HG03565 (cell line): ENCODE measurements around the gene RMI2.
A peak's percentile ranks its signal among the peaks of the same experiment; 100 is the strongest.

Source experiments
- ATAC-seq: cut with Tn5 transposase; IDR thresholded peaks from one replicate; pipeline ENCODE4 v1.9.1; 2021; ENCODE audit warnings: mild to moderate bottlenecking, moderate library complexity; ENCODE audit not compliant: unreplicated experiment

RMI2 gene

DNA sequence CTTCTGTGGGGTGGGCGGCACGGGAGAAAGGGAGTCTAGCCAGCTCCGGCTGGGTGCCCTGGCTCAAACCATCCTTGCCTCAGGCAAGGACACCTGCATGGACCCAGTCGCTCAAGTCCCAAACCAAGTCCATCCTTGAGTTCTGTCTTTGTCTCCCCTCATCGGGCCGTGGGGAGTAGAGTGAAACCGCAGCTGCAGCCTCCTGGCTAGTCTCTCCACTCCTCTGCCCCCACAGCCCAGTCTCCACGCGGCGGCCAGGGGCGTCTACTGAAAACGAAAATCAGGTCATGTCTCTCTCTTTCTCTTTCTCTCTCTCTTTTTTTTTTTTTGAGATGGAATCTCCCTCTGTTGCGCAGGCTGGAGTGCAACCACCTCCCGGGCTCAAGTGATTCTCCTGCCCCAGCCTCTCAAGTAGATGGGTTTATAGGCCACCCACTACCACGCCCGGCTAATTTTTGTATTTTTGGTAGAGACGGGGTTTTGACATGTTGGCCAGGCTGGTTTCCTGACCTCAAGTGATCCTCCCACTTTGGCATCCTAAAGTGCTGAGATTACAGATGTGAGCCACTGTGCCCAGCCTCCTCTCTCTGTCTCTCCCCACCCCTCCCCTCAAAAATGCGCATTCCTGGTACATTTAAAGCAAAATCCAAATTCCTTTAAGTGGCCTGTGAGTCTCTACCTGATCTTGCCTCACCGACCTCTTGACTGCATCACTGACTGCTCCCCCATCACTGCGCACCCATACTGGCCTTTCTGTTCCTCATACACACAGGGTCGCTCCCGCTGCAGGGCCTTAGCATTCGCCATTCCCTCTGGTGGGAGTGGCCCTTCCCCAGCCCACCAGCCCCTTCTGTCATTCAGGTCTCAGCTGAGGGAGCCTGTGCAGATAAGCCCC lies 17.7 kb upstream of the RMI2 start:
- no peak for ATAC-seq

DNA sequence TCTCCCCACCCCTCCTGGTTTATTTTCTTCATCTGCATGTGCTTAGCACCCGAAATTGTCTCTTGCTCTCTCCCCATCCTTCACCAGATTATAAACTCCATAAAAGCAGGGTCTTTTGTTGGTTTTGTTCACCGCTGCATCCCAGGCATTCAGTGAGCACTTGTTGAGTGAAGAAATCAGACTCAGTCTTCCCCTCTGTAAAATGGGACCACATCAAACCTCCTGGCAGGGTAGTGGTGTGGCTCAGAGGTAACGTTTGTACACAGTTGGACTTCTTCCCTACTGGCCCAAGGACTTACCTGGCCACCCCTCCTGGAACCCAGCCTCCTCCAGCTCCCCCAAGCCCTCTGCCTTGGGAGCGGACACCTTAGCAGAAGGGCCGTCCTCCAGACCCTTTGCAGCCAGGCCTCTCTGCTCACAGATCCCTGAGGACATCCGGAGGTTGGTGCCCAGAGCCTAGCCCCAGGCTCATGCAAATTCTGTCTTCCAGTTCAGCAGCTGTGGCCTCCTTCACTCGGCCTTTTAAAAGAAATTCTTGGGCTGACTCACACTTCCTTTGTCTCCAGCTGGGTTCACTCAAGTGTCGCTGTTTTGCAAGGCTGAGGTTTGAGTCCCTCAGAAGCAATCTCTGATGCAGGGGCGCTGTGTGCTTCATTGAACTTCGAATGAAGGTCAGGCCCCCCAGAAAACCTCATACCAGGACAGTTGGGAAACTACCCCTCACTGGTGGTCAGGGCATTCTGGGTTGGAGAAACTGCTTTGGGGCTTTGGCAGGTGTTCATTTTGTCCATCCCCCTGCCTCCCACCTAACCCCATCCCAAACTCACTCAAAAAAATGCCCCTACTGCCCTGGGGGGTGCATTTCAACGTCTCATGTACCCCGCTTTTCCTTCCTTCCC lies 16.8 kb upstream of the RMI2 start:
- peak; percentile 68 for ATAC-seq

DNA sequence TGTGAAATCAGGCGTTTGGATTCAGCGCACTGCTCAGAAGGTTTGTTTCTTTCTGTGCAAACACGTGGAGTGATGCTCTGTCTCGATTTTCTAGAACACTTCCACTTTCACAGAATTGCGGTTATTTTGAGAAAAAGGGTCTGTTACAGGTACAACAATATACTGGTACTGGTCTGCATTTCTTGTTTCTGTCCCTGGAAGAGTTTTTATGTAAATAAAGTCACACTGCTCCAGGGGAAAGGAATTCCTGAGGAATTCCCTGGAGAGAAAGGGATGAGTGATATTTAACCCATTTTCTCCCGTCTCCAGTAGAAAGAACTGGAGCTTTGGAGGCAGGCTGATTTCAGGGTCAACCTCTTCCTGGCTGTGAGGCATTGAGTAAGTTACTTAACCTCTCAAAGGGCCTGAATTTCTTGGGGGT lies 16.2 kb upstream of the RMI2 start:
- no peak for ATAC-seq

DNA sequence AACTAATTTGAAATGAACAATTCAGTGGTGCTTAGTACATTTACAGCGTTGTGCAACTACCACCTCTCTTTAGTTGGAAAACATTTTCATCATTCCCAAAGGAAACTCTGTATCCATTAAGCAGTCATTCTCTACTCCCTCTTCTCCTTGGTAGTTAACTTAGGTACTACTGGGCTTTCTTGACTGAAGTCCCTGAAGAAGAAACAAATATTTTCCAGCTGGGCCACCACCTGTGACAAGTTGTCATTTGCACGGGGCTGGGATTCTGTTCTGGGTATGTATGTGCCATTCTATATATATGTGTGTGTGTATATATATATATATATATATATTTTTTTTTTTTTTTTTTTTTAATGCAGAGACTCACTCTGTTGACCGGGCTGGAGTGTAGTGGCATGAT lies 15.4 kb upstream of the RMI2 start:
- no peak for ATAC-seq

DNA sequence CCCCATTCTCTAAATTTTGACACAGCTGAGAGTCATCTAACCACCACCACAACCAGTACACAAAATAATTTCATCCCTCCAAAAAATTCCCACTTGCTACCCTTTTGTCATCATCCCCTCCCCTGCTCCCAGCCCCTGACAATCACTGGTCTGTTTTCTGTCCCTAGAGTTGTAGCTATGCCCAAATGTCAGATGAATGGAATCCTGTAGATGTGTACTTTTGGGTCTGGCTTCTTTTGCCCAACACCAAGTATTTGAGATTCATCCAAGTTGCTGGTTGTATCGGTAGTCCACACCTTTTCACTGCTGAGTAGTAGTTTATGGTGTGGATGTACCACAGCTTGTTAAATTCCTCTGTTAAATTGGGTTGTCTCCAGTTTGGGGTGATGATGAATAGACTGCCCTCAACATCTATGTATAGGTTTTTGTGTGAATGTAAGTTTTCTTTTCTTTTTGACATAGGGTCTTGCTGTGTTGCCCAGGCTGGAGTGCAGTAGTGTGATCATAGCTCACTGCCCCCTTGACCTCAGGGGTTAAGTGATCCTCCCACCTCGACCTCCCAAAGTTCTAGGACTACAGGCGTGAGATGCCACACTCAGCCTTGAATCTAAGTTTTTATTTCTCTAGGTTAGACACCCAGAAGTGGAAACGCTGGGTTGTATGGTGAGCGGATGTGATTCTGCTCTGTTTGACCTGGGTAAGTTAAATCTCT lies 14.6 kb upstream of the RMI2 start:
- no peak for ATAC-seq

DNA sequence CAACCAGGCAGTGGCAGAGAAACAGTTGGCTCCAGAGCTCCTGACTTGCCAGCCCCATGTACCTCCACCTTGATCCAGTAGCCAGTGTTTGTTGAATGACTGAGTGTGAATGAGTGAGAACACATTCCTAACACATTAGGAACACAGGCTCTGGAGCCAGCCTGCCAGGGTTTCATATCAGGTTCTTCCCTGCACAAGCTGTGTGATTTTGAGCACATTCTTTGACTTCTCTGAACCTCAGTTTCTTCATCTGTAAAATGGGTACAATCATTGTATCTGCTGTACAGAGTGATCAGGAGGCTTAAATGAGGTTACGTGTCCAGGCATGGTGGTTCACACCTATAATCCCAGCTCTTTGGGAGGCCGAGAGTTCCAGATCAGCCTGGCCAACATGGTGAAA lies 13.3 kb upstream of the RMI2 start:
- no peak for ATAC-seq

DNA sequence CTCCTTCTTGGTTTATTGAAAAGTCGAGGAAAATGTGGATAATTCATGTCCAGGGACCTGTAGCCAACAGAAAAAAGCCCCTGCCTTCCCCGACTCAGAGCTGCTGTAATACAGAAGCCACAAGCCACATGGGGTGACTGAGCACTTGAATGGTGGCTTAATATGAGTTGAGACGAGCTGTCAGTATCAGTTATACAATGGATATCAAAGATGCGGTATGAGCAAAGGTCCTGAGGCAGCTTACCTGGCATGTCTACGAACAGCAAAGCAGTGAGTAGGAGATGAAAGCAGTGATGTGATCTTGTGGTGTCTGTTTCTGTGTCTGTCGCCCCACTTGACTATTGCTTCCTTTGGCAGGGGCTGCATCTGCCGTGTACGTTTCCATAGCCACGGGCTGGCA lies 12.2 kb upstream of the RMI2 start:
- ATAC-seq, result no peak

DNA sequence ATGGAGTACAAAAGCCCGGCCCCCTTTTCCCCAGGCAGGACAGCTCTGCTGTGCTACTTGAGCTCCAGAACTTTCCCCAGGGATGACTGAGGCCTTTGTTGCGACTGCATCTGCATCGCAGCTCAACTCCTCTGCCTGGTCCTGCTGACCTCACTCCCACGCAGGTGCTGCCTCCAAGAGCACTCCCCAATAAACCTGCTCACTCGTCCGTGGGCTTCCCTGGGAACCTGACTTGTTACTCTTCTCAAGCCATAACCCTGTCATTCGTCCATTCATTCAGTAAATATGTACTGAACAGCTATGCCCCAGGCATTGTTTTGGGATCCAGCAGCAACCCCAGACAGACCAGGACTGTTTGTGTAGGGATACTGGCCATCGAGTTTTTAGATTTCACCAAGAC lies 11.6 kb upstream of the RMI2 start:
- ATAC-seq, result no peak

DNA sequence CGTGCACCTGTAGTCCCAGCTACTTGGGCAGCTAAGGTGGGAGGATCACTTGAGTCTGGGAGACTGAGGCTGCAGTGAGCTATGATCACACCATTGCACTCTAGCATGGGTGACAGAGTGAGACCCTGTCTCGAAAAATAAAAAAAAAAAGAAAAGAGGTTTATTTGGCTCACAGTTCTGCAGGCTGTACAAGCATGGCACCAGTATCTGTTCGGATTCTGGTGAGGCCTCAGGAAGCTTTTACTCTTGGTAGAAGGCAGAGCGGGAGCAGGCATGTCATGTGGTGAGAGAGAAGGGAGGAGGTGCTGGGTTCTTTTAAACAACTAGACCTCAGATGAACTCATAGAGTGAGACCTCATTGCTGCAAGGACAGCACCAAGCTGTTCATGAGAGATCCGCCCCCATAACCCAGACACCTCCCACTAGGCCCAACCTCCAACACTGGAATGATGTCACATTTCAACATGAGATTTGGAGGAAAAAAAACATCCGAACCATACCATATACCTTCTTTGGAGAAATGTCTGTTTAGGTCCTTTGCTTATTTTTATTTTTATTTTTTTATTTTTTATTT lies 10.3 kb upstream of the RMI2 start:
- no peak for ATAC-seq

DNA sequence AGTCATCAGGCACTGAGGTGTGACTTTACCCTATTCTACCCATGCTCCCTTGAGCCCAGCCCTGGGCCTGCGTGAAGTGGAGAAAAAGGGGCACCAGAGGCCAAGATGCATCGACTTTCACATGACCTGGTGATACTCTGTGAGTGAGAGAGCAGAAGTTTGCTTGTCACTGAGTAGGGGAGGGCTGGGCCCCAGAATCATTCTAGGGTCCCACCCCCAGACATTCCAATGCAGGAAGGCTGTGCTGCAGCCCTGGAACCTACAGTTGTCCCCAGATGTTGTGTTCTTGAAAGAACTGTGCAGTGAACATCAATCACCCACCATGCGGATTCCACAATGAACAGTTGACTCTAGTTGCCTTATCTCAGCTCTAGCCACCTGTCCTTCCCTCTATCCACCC lies 6.2 kb upstream of the RMI2 start:
- no peak for ATAC-seq

DNA sequence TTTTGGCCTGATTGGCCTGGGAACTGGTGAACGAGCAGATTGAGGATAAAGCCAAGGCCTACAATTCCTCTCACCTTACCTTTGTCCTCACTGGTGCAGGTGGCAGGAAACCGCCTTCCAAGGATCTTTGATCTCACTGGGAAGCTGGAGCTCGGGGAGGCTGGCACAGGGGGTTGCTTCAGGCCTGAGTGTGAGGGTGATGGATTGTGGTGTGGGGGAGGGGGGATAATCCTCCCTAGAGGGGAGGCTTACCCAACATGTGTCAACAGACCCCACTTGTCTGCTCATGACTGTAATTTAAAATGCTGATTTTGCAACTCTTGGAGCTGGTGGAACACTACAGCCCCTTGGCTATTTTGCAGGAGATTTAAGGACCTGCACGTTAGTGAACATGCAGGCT lies 4.5 kb upstream of the RMI2 start:
- no peak for ATAC-seq

DNA sequence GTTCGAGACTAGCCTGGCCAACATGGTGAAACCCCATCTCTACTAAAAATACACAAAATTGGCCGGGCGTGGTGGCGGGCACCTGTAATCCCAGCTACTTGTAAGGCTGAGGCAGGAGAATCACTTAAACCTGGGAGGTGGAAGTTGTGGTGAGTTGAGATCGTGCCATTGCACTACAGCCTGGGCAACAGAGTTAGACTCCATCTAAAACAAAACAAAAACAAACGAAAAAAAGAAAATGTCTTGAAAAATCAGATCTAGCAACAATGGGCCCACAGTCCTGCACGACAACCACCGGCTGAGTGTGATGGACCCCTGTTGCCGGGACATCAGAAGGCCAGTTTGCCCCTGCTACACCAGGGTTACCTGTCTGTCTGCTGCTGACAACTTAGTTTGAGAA lies 3.9 kb upstream of the RMI2 start:
- no peak for ATAC-seq

DNA sequence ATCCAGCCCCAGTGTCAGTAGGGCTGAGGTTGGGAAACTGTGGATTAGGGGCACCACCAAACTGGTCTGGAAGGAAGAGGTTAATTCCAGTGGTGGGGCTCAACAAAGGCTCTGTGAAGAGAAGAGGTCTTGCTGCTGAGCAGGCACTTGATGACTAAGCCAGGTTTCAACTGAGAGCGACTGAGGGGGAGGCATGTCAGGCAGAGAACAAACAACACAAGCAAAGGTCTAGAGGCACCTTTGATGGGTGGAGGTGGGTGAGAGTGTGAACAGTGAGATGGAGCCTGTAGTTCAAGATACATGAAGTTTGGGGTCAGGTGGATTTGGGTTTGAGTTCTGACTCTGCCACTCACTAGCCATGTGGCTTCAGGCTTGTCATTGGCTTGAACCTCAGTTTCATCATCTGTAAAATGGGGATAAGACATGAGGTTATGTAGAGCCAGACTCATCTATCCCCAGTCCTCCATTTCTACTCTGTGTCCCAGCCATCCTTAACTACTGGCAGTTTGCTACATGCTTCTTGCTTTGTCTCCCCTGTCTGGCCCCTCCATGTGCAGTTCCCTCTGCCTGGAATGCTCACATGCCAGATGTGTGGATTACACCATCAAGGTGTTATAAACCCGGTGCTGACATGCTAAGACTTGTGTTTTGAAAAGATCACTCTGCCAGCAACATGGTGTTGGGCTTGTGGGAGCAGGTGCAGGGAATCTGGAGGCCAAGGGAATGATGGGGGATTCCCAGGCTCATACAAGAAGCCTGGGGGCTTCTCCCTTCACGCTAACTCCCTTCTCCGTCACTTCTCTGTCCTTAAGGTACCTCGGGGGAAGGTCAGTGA lies 3.0 kb upstream of the RMI2 start:
- ATAC-seq, result no peak

DNA sequence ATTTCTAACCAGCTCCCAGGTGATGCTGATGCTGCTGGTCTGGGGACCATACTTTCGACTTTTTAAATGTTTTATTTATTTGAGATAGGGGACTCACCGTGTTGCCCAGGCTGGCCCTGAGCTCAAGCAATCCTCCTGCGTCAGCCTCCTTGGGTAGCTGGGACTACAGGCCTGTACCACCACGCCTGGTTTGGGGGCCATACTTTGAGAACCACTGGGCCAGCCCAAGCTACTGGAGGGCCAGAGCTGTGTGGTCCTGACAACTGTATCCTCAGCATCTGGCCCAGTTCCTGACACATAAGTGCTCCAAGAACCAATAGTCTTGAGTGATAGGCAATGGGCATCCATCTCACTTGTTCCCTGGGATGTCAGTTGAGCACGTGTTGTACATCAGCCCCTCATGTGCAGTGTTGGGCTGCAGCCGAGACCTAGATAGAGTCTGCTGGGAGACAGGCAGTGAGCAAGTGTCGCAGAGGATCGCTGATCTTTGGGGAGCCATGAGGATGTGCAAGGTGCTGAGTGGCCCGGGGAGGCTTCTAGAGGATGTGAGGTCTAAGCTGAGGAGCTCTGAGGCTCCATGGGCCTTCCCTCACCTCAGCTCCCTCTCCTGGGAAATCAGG lies 1.6 kb downstream of the RMI2 start:
- ATAC-seq, result no peak

DNA sequence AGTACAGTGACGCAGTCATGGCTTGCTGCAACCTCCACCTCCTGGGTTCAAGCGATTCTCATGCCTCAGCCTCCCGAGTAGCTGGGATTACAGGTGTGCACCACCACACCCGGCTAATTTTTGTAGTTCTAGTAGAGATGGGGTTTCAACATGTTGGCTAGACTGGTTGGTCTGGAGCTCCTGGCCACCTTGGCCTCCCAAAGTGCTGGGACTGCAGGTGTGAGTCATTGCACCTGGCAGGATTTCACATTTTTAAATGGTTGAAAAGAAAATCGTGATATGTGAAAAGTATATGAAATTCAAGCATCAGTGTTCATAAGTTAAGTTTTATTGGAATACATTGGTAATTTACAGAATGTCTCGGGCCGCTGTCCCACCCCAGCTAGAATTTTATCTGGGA lies 2.6 kb downstream of the RMI2 start:
- ATAC-seq, result no peak

DNA sequence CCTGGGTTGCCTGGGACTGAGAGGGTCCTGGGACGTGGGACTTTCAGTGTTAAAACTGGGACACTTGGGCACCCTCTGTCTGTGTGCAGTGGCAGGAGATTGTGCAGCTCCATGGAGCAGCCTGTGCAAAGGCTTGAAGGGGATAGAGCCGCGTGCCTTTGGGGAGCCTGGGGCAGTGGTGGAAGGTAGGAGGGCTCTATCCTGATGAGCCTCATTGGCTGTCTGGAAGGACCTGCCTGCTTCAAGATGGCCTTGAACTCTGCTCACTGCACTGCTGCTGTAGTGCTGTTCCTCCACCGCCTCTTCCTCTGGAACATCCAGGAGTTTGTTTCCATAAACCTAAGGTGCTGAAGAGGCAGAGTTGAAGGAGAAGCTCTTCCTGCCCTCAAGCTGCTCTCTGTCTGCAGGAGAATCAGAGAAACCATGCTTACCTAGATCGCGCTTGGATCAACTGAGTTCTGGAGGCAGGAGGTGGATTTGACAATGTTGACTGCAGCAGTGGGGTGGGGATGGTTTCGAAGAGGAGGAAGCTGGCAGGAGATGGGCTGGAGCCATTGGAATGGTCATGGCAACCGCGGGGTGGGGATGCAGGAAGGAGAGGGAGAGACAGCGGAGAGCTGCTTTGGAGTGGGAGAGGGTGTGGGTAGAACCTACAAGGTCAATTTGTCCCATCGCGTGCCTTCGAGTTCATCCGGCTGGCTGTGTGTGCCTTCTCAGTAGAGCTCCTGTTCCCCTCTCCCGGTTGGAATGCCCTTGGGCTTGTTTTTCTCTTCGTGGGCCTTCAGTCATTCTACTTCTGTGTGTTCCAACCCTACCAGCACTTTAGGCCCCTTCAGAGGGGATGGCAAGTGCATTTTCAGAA lies 3.7 kb downstream of the RMI2 start:
- no peak for ATAC-seq

DNA sequence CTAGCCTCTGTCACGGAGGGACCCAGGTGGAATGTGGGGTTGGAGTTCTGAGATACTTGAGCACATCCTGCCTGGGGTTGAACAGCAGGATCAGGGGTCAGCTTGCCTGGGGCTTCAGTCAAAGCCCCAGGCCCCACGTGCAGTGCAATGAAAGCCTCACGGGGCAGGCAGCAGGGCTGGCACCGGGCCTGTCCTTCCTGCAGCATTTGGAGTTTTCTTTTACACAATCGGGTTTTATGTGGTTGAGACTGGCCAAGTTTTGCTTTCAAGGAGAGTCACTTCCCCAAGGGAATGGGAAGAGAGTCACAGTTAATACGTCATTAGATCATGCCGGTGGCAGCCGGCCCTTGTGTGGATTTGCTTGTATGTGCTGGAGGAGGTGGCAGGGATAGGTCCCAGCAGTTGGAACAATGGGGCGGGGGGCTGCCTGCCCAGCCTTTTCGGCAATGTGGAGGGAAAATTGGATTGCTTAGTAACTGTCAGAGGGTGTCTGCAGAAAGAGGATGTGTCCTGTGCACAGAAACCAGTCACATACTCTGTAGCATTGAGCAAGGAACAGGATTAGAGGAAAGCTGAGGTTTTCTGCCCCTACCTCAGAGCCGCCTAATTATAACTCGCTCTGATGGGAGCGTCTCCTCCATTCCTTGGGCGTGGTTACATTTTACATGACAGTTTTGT lies 4.5 kb downstream of the RMI2 start:
- ATAC-seq, result no peak

DNA sequence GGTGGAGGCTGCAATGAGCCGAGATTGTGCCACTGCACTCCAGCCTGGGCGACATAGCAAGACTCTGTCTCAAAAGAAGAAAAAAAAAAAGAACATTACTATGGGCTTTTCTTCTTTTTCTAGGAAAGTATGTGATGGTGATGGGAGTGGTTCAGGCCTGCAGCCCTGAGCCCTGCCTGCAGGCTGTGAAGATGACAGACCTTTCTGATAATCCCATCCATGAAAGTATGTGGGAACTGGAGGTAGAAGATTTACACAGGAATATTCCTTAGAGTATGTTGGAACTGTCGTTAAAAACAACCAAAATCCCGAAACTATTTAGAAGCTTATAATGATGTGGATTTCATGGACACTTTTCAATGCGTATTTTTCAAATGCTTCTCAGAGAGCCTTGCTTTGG lies 5.3 kb downstream of the RMI2 start:
- ATAC-seq, result no peak
